OCI-LY1 (cell line): ENCODE measurements around the gene GET3.

Experiments used
- H2AFZ ChIP-seq: fragments of 200-600 bp; sonication (generic), shearing (Covaris generic); 2 replicates; pipeline ENCODE4 v1.6.0; 2014; ENCODE audit warnings: antibody characterized with exemption, mild to moderate bottlenecking, low read length
- H3F3A ChIP-seq: fragments of 200-600 bp; sonication (generic), shearing (Covaris generic); 2 replicates; pipeline ENCODE4 v1.6.0; 2014; ENCODE audit warnings: mild to moderate bottlenecking, antibody characterized with exemption, low read length, moderate library complexity; ENCODE audit not compliant: insufficient read depth
- H3K27ac ChIP-seq: fragments of 200-600 bp; sonication (generic); 2 replicates; pipeline ENCODE4 v1.5.1; 2014; ENCODE audit warnings: low read length, mixed run types, mild to moderate bottlenecking, low read depth; ENCODE audit not compliant: poor library complexity, severe bottlenecking
- H3K27me3 ChIP-seq: fragments of 200-600 bp; sonication (generic); 2 replicates; pipeline ENCODE4 v1.6.0; 2014; ENCODE audit warnings: antibody characterized with exemption, mild to moderate bottlenecking, low read length, moderate library complexity; ENCODE audit not compliant: insufficient read depth
- H3K36me3 ChIP-seq: fragments of 200-600 bp; sonication (generic); 2 replicates; pipeline ENCODE4 v1.6.1; 2014; ENCODE audit warnings: mild to moderate bottlenecking, antibody characterized with exemption, low read length, moderate library complexity, mixed read lengths; ENCODE audit not compliant: insufficient read depth
- H3K4me1 ChIP-seq: fragments of 200-600 bp; sonication (generic); 2 replicates; pipeline ENCODE4 v1.5.1; 2014; ENCODE audit warnings: mild to moderate bottlenecking, low read length, moderate library complexity; ENCODE audit not compliant: insufficient read depth, severe bottlenecking
- H3K4me2 ChIP-seq: fragments of 200-600 bp; sonication (generic), shearing (Covaris generic); 2 replicates; pipeline ENCODE4 v1.6.1; 2014; ENCODE audit warnings: low read length
- H3K4me3 ChIP-seq: fragments of 200-600 bp; sonication (generic); 2 replicates; pipeline ENCODE4 v1.5.1; 2014; ENCODE audit warnings: low read length, low read depth, mild to moderate bottlenecking, mixed read lengths; ENCODE audit not compliant: poor library complexity, severe bottlenecking
- H3K79me2 ChIP-seq: fragments of 200-600 bp; shearing (Covaris generic); 2 replicates; pipeline ENCODE4 v1.6.1; 2016; ENCODE audit warnings: mixed run types, low read length, mixed read lengths; ENCODE audit not compliant: insufficient read depth
- H3K9ac ChIP-seq: fragments of 200-600 bp; sonication (generic), shearing (Covaris generic); 2 replicates; pipeline ENCODE4 v1.6.1; 2014; ENCODE audit warnings: mild to moderate bottlenecking, low read length, mixed read lengths
- H3K9me2 ChIP-seq: fragments of 200-600 bp; sonication (generic), shearing (Covaris generic); 2 replicates; pipeline ENCODE4 v1.6.1; 2014; ENCODE audit warnings: low read depth, mild to moderate bottlenecking, low read length, mixed read lengths
- H3K9me3 ChIP-seq: fragments of 200-600 bp; shearing (Covaris generic); 2 replicates; pipeline ENCODE4 v1.6.1; 2014; ENCODE audit warnings: low read length, mixed read lengths
- H4K20me1 ChIP-seq: fragments of 200-600 bp; sonication (generic), shearing (Covaris generic); 2 replicates; pipeline ENCODE4 v1.6.0; 2016; ENCODE audit warnings: mild to moderate bottlenecking, low read length; ENCODE audit not compliant: insufficient read depth
- CTCF ChIP-seq: fragments of 200-600 bp; sonication (generic), shearing (Covaris generic); IDR thresholded peaks from 2 replicates; pipeline ENCODE4 v1.5.1; 2017; ENCODE audit warnings: mild to moderate bottlenecking, antibody characterized with exemption, low read length, moderate library complexity, mixed read lengths
- EZH2 ChIP-seq: fragments of 200-600 bp; sonication (generic), shearing (Covaris generic); IDR thresholded peaks from 2 replicates; pipeline ENCODE4 v1.8.0; 2017; ENCODE audit warnings: borderline replicate concordance, mixed run types, mild to moderate bottlenecking, antibody characterized with exemption, low read length, moderate library complexity, mixed read lengths

The GET3 gene

GRCh38 chr19:12727745-12728433, 9.4 kb upstream of the GET3 start:
- Histone ChIP-seq H3K79me2 (peaks cover 23% of the 10 kb centered on the region), H3K27me3 (no peaks in the 10 kb centered on the region), H3K4me2 (no peak overlapping the region), H3K27ac (no peak overlapping the region), H4K20me1 (no peaks in the 10 kb centered on the region), H3K36me3 (peaks cover 53% of the 10 kb centered on the region), H3K9ac (no peak overlapping the region), H3F3A (peaks cover 7% of the 10 kb centered on the region), H3K4me3 (no peak overlapping the region), H3K4me1 (peaks cover 32% of the 10 kb centered on the region), H3K9me2 (no peaks in the 10 kb centered on the region), H2AFZ (no peak overlapping the region), H3K9me3 (no peaks in the 10 kb centered on the region)
- TF ChIP-seq EZH2 (no peak), CTCF (no peak)

GRCh38 chr19:12730064-12730463, 7.2 kb upstream of the GET3 start:
- Histone ChIP-seq H2AFZ (no peak overlapping the region), H3K4me2 (no peak overlapping the region), H3K4me1 (peaks cover 36% of the 10 kb centered on the region), H3K27me3 (no peaks in the 10 kb centered on the region), H4K20me1 (no peaks in the 10 kb centered on the region), H3K79me2 (peaks cover 28% of the 10 kb centered on the region), H3K36me3 (peaks cover 55% of the 10 kb centered on the region), H3K4me3 (no peak overlapping the region), H3K9ac (no peak overlapping the region), H3K9me3 (no peaks in the 10 kb centered on the region), H3K27ac (no peak overlapping the region), H3K9me2 (no peaks in the 10 kb centered on the region), H3F3A (peaks cover 7% of the 10 kb centered on the region)
- no peak for TF ChIP-seq EZH2
- no peak for TF ChIP-seq CTCF

- Histone ChIP-seq H4K20me1 (no peaks in the 10 kb centered on the region), H3K4me1 (peaks cover 28% of the 10 kb centered on the region), H3F3A (peaks cover 14% of the 10 kb centered on the region), H3K9ac (no peak overlapping the region), H3K9me3 (no peaks in the 10 kb centered on the region), H3K9me2 (no peaks in the 10 kb centered on the region), H3K27me3 (no peaks in the 10 kb centered on the region), H3K4me3 (no peak overlapping the region), H3K36me3 (peaks cover 55% of the 10 kb centered on the region), H3K27ac (no peak overlapping the region), H2AFZ (no peak overlapping the region), H3K4me2 (no peak overlapping the region), H3K79me2 (peaks cover 28% of the 10 kb centered on the region)
- no peak for TF ChIP-seq CTCF
- TF ChIP-seq EZH2, result no peak
Measured at GRCh38 chr19:12731337-12731736, 6.0 kb upstream of the GET3 start.
